HFF-Myc (cell line): ENCODE measurements around the gene HOXD11.
A peak's percentile ranks its signal among the peaks of the same experiment; 100 is the strongest.

Source experiments
- DNase-seq: peaks from one replicate; pipeline ENCODE4 v3.0.0-alpha.2; 2011; ENCODE audit warnings: low read depth; ENCODE audit errors: extremely low read depth
- H3K4me3 ChIP-seq: replicated peaks from 2 replicates; pipeline ENCODE4 v1.5.1; 2011; ENCODE audit warnings: low read depth, mild to moderate bottlenecking, control low read depth, low read length
- TF ChIP-seq, protein P1 (sequence below): IDR thresholded peaks from 2 replicates; pipeline ENCODE4 v1.5.1; 2012; ENCODE audit warnings: mild to moderate bottlenecking, low read depth, low read length, control low read depth; ENCODE audit errors: missing control alignments

The HOXD11 gene

DNA sequence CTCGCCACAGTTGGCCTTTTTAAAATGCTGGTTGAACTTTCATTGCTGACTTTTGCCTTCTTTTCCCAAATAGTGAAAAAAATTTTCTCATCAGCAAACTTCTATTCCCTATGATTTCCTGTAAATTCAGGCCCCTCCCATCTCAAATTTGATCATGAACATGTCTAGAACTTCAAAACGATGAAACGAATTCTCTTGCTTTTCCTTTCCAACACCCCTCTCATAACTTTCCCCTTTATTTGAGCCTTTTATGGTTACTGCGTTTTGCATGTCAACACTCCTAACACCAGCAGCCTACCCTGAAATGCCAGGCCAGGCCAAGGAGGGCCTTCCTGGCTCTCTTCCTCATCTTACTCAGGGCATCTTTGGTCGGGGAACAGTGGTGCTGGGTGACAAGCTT, 16.2 kb upstream of the HOXD11 start:
- DNase-seq, result no peak
- TF ChIP-seq, protein P1, sequence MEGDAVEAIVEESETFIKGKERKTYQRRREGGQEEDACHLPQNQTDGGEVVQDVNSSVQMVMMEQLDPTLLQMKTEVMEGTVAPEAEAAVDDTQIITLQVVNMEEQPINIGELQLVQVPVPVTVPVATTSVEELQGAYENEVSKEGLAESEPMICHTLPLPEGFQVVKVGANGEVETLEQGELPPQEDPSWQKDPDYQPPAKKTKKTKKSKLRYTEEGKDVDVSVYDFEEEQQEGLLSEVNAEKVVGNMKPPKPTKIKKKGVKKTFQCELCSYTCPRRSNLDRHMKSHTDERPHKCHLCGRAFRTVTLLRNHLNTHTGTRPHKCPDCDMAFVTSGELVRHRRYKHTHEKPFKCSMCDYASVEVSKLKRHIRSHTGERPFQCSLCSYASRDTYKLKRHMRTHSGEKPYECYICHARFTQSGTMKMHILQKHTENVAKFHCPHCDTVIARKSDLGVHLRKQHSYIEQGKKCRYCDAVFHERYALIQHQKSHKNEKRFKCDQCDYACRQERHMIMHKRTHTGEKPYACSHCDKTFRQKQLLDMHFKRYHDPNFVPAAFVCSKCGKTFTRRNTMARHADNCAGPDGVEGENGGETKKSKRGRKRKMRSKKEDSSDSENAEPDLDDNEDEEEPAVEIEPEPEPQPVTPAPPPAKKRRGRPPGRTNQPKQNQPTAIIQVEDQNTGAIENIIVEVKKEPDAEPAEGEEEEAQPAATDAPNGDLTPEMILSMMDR, result no peak
- no peak overlapping the region for H3K4me3 ChIP-seq

DNA sequence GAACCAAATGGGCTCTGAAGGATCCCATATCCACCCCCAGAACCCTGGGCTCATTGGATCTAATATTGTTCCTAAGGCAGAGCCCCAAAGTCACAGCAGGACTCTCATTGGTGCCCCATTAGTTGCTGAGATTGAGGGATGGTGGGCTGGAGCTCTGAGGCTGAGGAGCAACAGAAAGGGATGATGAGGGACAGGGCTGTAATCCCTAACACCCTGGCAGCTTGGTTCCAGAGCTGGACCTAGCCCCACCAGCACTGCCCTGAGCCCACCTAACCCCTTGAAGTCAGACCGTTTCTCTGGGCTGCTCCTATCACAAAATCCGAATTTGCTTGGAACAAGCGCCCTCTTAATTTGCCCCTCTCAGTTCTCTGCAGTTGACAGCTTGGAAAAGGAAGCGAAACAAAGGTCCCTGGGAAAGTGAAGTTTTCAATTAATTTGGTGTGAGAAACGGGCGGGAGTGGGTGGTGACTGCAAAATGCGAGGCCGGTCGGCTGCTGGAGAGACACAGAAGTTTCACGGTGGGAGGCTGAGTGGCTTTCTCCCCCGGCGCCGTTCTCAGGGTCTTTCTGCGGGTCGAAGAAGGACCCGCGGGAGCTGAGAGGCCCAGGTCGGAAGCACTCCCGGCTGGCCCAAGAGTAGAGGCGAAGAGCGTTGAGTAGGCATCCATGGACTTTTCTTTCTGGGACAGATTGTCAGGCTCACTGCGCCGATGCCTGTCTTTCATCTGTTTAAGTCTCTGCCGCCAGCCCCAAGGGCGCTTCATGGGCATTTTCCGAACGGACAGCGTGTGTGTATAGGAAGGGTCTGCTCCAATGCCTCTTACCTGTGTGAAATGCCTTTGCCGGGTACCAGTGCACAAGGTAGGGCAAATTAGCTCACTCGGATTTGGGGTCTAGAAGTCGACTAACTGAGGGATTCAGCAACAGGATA, 15.5 kb upstream of the HOXD11 start:
- TF ChIP-seq, protein P1, result no peak
- DNase-seq, result no peak
- H3K4me3 ChIP-seq, result no peak overlapping the region

DNA sequence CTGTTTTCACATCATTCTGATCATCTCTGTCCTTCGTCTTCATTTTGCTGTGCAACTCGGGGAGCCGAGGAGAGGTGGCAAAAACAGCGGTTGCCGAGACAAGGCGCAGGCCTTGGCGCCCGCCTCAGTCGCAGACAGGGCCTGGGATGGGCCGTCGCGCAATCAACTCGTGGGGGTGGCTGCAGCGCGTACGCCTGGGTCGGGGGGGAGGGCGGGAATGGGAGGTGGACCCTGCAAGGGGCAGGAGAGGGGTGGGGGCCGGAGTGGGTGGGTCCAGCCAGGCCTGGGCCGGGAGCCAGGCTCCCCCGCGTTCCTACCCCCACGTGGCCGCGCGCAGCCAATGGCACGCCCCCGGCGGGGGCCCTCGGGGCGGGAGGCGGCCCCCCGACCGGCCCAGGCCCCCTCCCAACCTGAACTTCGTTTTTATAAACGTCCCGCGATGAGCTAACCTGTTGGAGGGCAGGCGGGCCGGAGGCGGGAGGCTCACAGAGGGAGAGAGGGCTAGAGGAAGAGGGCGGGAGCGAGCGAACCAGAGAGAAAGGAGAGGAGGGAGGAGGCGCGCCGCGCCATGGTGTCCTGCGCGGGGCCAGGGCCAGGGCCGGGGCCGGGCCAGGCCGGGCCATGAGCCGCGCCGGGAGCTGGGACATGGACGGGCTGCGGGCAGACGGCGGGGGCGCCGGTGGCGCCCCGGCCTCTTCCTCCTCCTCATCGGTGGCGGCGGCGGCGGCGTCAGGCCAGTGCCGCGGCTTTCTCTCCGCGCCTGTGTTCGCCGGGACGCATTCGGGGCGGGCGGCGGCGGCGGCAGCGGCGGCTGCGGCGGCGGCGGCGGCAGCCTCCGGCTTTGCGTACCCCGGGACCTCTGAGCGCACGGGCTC, 14.6 kb upstream of the HOXD11 start, which contains the start of gene HOXD13:
HOXD13 (plus strand) TSS at position 452 of the 875 bp plus-strand sequence; CDS start at position 622, 170 bp downstream.
- TF ChIP-seq, protein P1, result no peak
- peak within 1 kb of the TSS; percentile 56 for H3K4me3 ChIP-seq
- DNase-seq, result no peak

DNA sequence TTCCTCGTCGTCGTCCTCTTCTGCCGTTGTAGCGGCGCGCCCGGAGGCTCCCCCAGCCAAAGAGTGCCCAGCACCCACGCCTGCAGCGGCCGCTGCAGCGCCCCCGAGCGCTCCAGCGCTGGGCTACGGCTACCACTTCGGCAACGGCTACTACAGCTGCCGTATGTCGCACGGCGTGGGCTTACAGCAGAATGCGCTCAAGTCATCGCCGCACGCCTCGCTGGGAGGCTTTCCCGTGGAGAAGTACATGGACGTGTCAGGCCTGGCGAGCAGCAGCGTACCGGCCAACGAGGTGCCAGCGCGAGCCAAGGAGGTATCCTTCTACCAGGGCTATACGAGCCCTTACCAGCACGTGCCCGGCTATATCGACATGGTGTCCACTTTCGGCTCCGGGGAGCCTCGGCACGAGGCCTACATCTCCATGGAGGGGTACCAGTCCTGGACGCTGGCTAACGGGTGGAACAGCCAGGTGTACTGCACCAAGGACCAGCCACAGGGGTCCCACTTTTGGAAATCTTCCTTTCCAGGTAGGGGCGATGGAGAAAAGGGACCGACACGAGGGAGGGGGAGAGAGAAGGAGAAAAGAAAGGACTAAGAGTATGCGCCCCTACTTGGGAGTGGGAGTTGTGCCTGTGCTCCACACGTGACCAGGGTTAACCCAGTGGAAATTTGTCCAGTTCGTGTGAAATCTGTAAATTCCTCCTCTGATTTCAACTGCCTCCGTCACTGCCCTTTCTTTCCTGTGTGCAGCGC, 13.8 kb upstream of the HOXD11 start:
- no peak for DNase-seq
- TF ChIP-seq, protein P1, result peak; percentile 21
- peak overlapping the region; percentile 56 for H3K4me3 ChIP-seq

DNA sequence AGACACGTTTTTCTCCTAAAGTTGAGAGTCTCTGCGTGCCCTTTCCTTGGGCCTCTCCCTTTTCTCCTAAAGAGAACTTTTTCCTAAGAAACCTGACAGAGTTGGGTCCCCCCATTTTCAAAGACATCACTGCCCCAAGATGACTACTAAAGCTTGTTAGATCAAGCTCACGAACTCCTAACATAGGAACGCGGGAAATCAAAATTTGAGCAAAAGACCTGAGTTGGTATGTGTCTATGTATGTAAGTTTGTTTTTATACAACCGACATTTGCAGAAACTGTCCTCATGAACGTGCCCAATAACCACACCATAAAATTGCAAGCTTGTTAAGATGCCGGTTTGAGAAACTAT, 13.2 kb upstream of the HOXD11 start:
- peak overlapping the region; percentile 56 for H3K4me3 ChIP-seq
- DNase-seq, result no peak
- TF ChIP-seq, protein P1, result no peak

DNA sequence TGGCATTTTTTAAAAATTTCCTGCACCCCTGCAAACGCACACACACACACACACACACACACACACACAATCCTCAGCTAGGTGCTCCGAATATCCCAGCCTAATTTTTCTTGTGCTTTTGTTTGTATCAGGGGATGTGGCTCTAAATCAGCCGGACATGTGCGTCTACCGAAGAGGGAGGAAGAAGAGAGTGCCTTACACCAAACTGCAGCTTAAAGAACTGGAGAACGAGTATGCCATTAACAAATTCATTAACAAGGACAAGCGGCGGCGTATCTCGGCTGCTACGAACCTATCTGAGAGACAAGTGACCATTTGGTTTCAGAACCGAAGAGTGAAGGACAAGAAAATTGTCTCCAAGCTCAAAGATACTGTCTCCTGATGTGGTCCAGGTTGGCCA, 12.7 kb upstream of the HOXD11 start:
- TF ChIP-seq, protein P1, result no peak
- DNase-seq, result no peak
- peak overlapping the region; percentile 56 for H3K4me3 ChIP-seq
